Stimulated activated CD8-positive, alpha-beta memory T cell treated with anti-CD3 and anti-CD28 coated beads, Interleukin-4, amount 100 ng/mL, for 24 hours (primary cell): ENCODE results near the gene UNCX.

Experiments
- DNase-seq: peaks from one replicate; pipeline ENCODE4 v3.0.0-alpha.2; 2020; ENCODE audit warnings: low read depth

UNCX gene

GRCh38 chr7:1232103-1232466, 587 bp upstream of the UNCX start:
- DNase-seq: no peak

- no peak for DNase-seq
Measured at GRCh38 chr7:1233333-1234048, 819 bp downstream of the UNCX start.

GRCh38 chr7:1234049-1234880, 1.6 kb downstream of the UNCX start:
- no peak for DNase-seq

- DNase-seq: no peak
Measured at GRCh38 chr7:1234881-1235500, 2.3 kb downstream of the UNCX start.

GRCh38 chr7:1235501-1236131, 2.9 kb downstream of the UNCX start:
- no peak for DNase-seq

GRCh38 chr7:1236132-1236661, 3.5 kb downstream of the UNCX start:
- no peak for DNase-seq

- DNase-seq: no peak
Measured at GRCh38 chr7:1236831-1237701, 4.4 kb downstream of the UNCX start.

- DNase-seq: no peak
Measured at GRCh38 chr7:1237704-1238255, 5.1 kb downstream of the UNCX start.

- no peak for DNase-seq
Measured at GRCh38 chr7:1238450-1238882, 5.8 kb downstream of the UNCX start.

- DNase-seq: no peak
Measured at GRCh38 chr7:1238931-1239802, 6.5 kb downstream of the UNCX start.

GRCh38 chr7:1239803-1240516, 7.3 kb downstream of the UNCX start:
- no peak for DNase-seq

- no peak for DNase-seq
Measured at GRCh38 chr7:1240517-1241257, 8.0 kb downstream of the UNCX start.

- no peak for DNase-seq
Measured at GRCh38 chr7:1241258-1241602, 8.6 kb downstream of the UNCX start.

GRCh38 chr7:1241603-1242255, 9.1 kb downstream of the UNCX start:
- no peak for DNase-seq

GRCh38 chr7:1242256-1242605, 9.6 kb downstream of the UNCX start:
- no peak for DNase-seq

- no peak for DNase-seq
Measured at GRCh38 chr7:1242606-1243289, 10.1 kb downstream of the UNCX start.

GRCh38 chr7:1243290-1243963, 10.8 kb downstream of the UNCX start:
- DNase-seq: no peak
